ENCODE measurements around the gene APBA1. TPM values are rescaled to one million over a fixed set of nuclear protein-coding genes. Genes with fewer than 3 reads are reported as not detected.

The APBA1 gene
- total RNA-seq, 2 experiments from 2014 or later = 0.47 to 1.4 TPM

GRCh38 chr9:69469136-69469535, 203.0 kb downstream of the APBA1 start:
- Mint-ChIP-seq H3K4me3 (no peak overlapping the region), H3K27me3 (peaks cover 6% of the 10 kb centered on the region), H3K36me3 (ENCODE audit: low read depth) (no peaks in the 10 kb centered on the region), H3K4me1 (ENCODE audit: low read depth) (no peaks in the 10 kb centered on the region), H3K27ac (no peak overlapping the region), H3K9me3 (no peaks in the 10 kb centered on the region)
- H3K36me3 ChIP-seq (ENCODE audit: insufficient read depth, low read length) = no peaks in the 10 kb centered on the region
- H3K9me3 ChIP-seq (ENCODE audit: control insufficient read depth in 1 of 2, insufficient read depth in 1 of 2, low read length in 2 of 2) = no peaks in the 10 kb centered on the region
- no peak overlapping the region for H3K27ac ChIP-seq (ENCODE audit: low read depth in 1 of 2, low read length in 2 of 2)
- intact Hi-C loops (cut with DNase I, micrococcal nuclease) = no loop called here
- no peak for ATAC-seq (ENCODE audit: poor library complexity)
- CTCF ChIA-PET = no interaction called here
- no peak for DNase-seq
- no peaks in the 10 kb centered on the region for H3K4me1 ChIP-seq (ENCODE audit: insufficient read depth, low read length)
- POLR2A ChIA-PET = no interaction called here
- no peak overlapping the region for H3K4me3 ChIP-seq (ENCODE audit: low read length)
- no peaks in the 10 kb centered on the region for H3K27me3 ChIP-seq (ENCODE audit: control insufficient read depth in 1 of 2, insufficient read depth in 2 of 2, low read length in 2 of 2)
- TF ChIP-seq, protein P1, sequence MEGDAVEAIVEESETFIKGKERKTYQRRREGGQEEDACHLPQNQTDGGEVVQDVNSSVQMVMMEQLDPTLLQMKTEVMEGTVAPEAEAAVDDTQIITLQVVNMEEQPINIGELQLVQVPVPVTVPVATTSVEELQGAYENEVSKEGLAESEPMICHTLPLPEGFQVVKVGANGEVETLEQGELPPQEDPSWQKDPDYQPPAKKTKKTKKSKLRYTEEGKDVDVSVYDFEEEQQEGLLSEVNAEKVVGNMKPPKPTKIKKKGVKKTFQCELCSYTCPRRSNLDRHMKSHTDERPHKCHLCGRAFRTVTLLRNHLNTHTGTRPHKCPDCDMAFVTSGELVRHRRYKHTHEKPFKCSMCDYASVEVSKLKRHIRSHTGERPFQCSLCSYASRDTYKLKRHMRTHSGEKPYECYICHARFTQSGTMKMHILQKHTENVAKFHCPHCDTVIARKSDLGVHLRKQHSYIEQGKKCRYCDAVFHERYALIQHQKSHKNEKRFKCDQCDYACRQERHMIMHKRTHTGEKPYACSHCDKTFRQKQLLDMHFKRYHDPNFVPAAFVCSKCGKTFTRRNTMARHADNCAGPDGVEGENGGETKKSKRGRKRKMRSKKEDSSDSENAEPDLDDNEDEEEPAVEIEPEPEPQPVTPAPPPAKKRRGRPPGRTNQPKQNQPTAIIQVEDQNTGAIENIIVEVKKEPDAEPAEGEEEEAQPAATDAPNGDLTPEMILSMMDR (IDR thresholded peaks at IDR 0.05) = no peak

GRCh38 chr9:69468380-69468779, 203.8 kb downstream of the APBA1 start:
- H3K27me3 ChIP-seq (ENCODE audit: control insufficient read depth in 1 of 2, insufficient read depth in 2 of 2, low read length in 2 of 2) = no peaks in the 10 kb centered on the region
- no peaks in the 10 kb centered on the region for H3K36me3 ChIP-seq (ENCODE audit: insufficient read depth, low read length)
- H3K4me1 ChIP-seq (ENCODE audit: insufficient read depth, low read length) = no peaks in the 10 kb centered on the region
- DNase-seq (no peak), ATAC-seq (ENCODE audit: poor library complexity) (no peak)
- TF ChIP-seq, protein P1 (IDR thresholded peaks at IDR 0.05) = no peak
- H3K27ac ChIP-seq (ENCODE audit: low read depth in 1 of 2, low read length in 2 of 2) = no peak overlapping the region
- no peaks in the 10 kb centered on the region for H3K4me1 Mint-ChIP-seq (ENCODE audit: low read depth)
- H3K9me3 Mint-ChIP-seq = no peaks in the 10 kb centered on the region
- peaks cover 6% of the 10 kb centered on the region for H3K27me3 Mint-ChIP-seq
- ChIA-PET CTCF (no interaction called here), POLR2A (no interaction called here)
- no peak overlapping the region for H3K27ac Mint-ChIP-seq
- H3K4me3 Mint-ChIP-seq = no peak overlapping the region
- H3K36me3 Mint-ChIP-seq (ENCODE audit: low read depth) = no peaks in the 10 kb centered on the region
- intact Hi-C loops (cut with DNase I, micrococcal nuclease) = no loop called here
- no peaks in the 10 kb centered on the region for H3K9me3 ChIP-seq (ENCODE audit: control insufficient read depth in 1 of 2, insufficient read depth in 1 of 2, low read length in 2 of 2)
- H3K4me3 ChIP-seq (ENCODE audit: low read length) = no peak overlapping the region

DNA sequence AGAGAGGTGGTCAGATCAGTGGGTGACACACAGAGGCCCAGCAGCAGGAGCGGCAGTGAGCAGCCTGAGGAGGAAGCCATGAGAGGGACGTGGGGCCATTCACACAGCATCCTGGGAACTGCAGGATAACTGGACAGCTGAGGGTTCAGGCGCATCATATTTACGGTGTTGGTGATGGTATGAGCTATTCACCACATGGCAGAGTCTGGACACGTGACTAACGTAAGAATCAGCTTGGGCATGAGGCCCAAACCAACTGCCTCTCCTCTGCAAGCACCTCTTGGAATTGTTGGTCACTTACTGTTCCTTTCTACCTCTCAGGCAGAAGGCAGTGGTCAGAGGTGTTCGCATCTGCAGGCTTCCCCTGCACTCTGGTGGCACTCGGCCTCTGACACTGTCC, 206.0 kb downstream of the APBA1 start:
- intact Hi-C loops (cut with DNase I, micrococcal nuclease) = no loop called here
- DNase-seq (no peak), ATAC-seq (ENCODE audit: poor library complexity) (no peak)
- Histone ChIP-seq H3K27me3 (ENCODE audit: control insufficient read depth in 1 of 2, insufficient read depth in 2 of 2, low read length in 2 of 2) (no peaks in the 10 kb centered on the region), H3K4me3 (ENCODE audit: low read length) (no peak overlapping the region), H3K27ac (ENCODE audit: low read depth in 1 of 2, low read length in 2 of 2) (no peak overlapping the region), H3K9me3 (ENCODE audit: control insufficient read depth in 1 of 2, insufficient read depth in 1 of 2, low read length in 2 of 2) (no peaks in the 10 kb centered on the region), H3K36me3 (ENCODE audit: insufficient read depth, low read length) (no peaks in the 10 kb centered on the region), H3K4me1 (ENCODE audit: insufficient read depth, low read length) (no peaks in the 10 kb centered on the region)
- Mint-ChIP-seq H3K4me3 (no peak overlapping the region), H3K9me3 (no peaks in the 10 kb centered on the region), H3K27me3 (no peaks in the 10 kb centered on the region), H3K27ac (no peak overlapping the region), H3K4me1 (ENCODE audit: low read depth) (no peaks in the 10 kb centered on the region), H3K36me3 (ENCODE audit: low read depth) (no peaks in the 10 kb centered on the region)
- ChIA-PET POLR2A (no interaction called here), CTCF (no interaction called here)
- TF ChIP-seq, protein P1 (IDR thresholded peaks at IDR 0.05) = no peak

All from CD4-positive, alpha-beta T cell (primary cell).